Stimulated activated effector memory CD8-positive, alpha-beta T cell treated with anti-CD3 and anti-CD28 coated beads, Interleukin-12 subunit alpha, Interleukin-12 subunit beta, amount 100 ng/mL, for 72 hours (primary cell): ENCODE data around the gene PRR12.

Experiments
- ATAC-seq: fragments of 150-1000 bp; cut with Tn5 transposase; 2 replicates; pipeline ENCODE4 v1.10.0; 2021
- DNase-seq, 2 donors: peaks; one replicate each; pipeline ENCODE4 v3.0.0; 2021 to 2022; ENCODE audit warnings: low spot score in 2 of 2
- H3K27ac Mint-ChIP-seq: one replicate; pipeline ENCODE4 v1.8.0; 2022; ENCODE audit warnings: mild to moderate bottlenecking, mixed read lengths
- H3K36me3 Mint-ChIP-seq: one replicate; pipeline ENCODE4 v1.8.0; 2022; ENCODE audit warnings: mild to moderate bottlenecking, mixed read lengths
- H3K4me1 Mint-ChIP-seq: one replicate; pipeline ENCODE4 v1.8.0; 2022; ENCODE audit warnings: mixed read lengths
- H3K4me3 Mint-ChIP-seq: one replicate; pipeline ENCODE4 v1.8.0; 2022; ENCODE audit warnings: mild to moderate bottlenecking, mixed read lengths
- H3K9me3 Mint-ChIP-seq: one replicate; pipeline ENCODE4 v1.8.0; 2022; ENCODE audit warnings: mixed read lengths

PRR12 gene

GRCh38 chr19:49556412-49557398 is 34.3 kb upstream of the PRR12 start:
- DNase-seq = peak in 1 of 2 donors; percentile 53

GRCh38 chr19:49557641-49558325 is 33.2 kb upstream of the PRR12 start:
- Mint-ChIP-seq H3K9me3 (no peaks in the 10 kb centered on the region), H3K4me1 (peaks cover 70% of the 10 kb centered on the region), H3K4me3 (peak overlapping the region; percentile 82), H3K36me3 (peaks cover 93% of the 10 kb centered on the region), H3K27ac (peak overlapping the region; percentile 95)
- ATAC-seq (no peak), DNase-seq (no peak)

More at GRCh38 chr19:49556412-49557398, 34.3 kb upstream of the PRR12 start:
- H3K4me3 Mint-ChIP-seq = peak overlapping the region; percentile 82
- H3K27ac Mint-ChIP-seq = peak overlapping the region; percentile 95
- peaks cover 88% of the 10 kb centered on the region for H3K36me3 Mint-ChIP-seq
- ATAC-seq = peak; percentile 76
- H3K9me3 Mint-ChIP-seq = no peaks in the 10 kb centered on the region
- H3K4me1 Mint-ChIP-seq = peaks cover 69% of the 10 kb centered on the region

GRCh38 chr19:49558591-49558990 is 32.4 kb upstream of the PRR12 start:
- H3K36me3 Mint-ChIP-seq = peaks cover 94% of the 10 kb centered on the region
- H3K27ac Mint-ChIP-seq = peak overlapping the region; percentile 95
- peaks cover 68% of the 10 kb centered on the region for H3K4me1 Mint-ChIP-seq
- DNase-seq (no peak), ATAC-seq (no peak)
- H3K9me3 Mint-ChIP-seq = no peaks in the 10 kb centered on the region
- H3K4me3 Mint-ChIP-seq = peak overlapping the region; percentile 82

GRCh38 chr19:49559443-49559842 is 31.5 kb upstream of the PRR12 start:
- peaks cover 68% of the 10 kb centered on the region for H3K4me1 Mint-ChIP-seq
- H3K36me3 Mint-ChIP-seq = peaks cover 93% of the 10 kb centered on the region
- ATAC-seq = no peak
- peak overlapping the region; percentile 82 for H3K4me3 Mint-ChIP-seq
- DNase-seq = no peak
- H3K9me3 Mint-ChIP-seq = no peaks in the 10 kb centered on the region
- peak overlapping the region; percentile 95 for H3K27ac Mint-ChIP-seq

- peak overlapping the region; percentile 95 for H3K27ac Mint-ChIP-seq
- H3K36me3 Mint-ChIP-seq = peaks cover 93% of the 10 kb centered on the region
- no peak for DNase-seq
- peaks cover 68% of the 10 kb centered on the region for H3K4me1 Mint-ChIP-seq
- H3K9me3 Mint-ChIP-seq = no peaks in the 10 kb centered on the region
- no peak for ATAC-seq
- H3K4me3 Mint-ChIP-seq = peak overlapping the region; percentile 82
Observed at GRCh38 chr19:49559928-49560327, 31.1 kb upstream of the PRR12 start.

GRCh38 chr19:49560358-49560900 is 30.6 kb upstream of the PRR12 start:
- Mint-ChIP-seq H3K4me1 (peaks cover 69% of the 10 kb centered on the region), H3K36me3 (peaks cover 93% of the 10 kb centered on the region), H3K27ac (peak overlapping the region; percentile 95), H3K4me3 (peak overlapping the region; percentile 82), H3K9me3 (no peaks in the 10 kb centered on the region)
- DNase-seq (no peak), ATAC-seq (no peak)

- no peak for DNase-seq
- Mint-ChIP-seq H3K4me1 (peaks cover 74% of the 10 kb centered on the region), H3K9me3 (no peaks in the 10 kb centered on the region), H3K36me3 (peaks cover 89% of the 10 kb centered on the region), H3K27ac (peak overlapping the region; percentile 94), H3K4me3 (peak overlapping the region; percentile 51)
- ATAC-seq = peak; percentile 92
Observed at GRCh38 chr19:49564616-49565045, 26.4 kb upstream of the PRR12 start.

GRCh38 chr19:49565261-49565660 is 25.7 kb upstream of the PRR12 start:
- peak overlapping the region; percentile 51 for H3K4me3 Mint-ChIP-seq
- peaks cover 73% of the 10 kb centered on the region for H3K4me1 Mint-ChIP-seq
- no peak for DNase-seq
- H3K27ac Mint-ChIP-seq = peak overlapping the region; percentile 94
- H3K9me3 Mint-ChIP-seq = no peaks in the 10 kb centered on the region
- ATAC-seq = no peak
- H3K36me3 Mint-ChIP-seq = peaks cover 89% of the 10 kb centered on the region

GRCh38 chr19:49566302-49566701 is 24.7 kb upstream of the PRR12 start:
- Mint-ChIP-seq H3K9me3 (no peaks in the 10 kb centered on the region), H3K36me3 (peaks cover 89% of the 10 kb centered on the region), H3K4me1 (peaks cover 69% of the 10 kb centered on the region), H3K4me3 (peak overlapping the region; percentile 47), H3K27ac (no peak overlapping the region)
- no peak for DNase-seq
- ATAC-seq = no peak

- peak in 1 of 2 donors; percentile 57 for DNase-seq
- peaks cover 62% of the 10 kb centered on the region for H3K4me1 Mint-ChIP-seq
- H3K36me3 Mint-ChIP-seq = peaks cover 92% of the 10 kb centered on the region
- H3K9me3 Mint-ChIP-seq = no peaks in the 10 kb centered on the region
- ATAC-seq = peak; percentile 56
- peak overlapping the region; percentile 86 for H3K27ac Mint-ChIP-seq
- H3K4me3 Mint-ChIP-seq = peak overlapping the region; percentile 47
Observed at GRCh38 chr19:49567861-49568441, 23.0 kb upstream of the PRR12 start.

GRCh38 chr19:49570138-49570856 is 20.7 kb upstream of the PRR12 start:
- DNase-seq (peak in 1 of 2 donors; percentile 70), ATAC-seq (peak; percentile 78)
- peaks cover 41% of the 10 kb centered on the region for H3K4me1 Mint-ChIP-seq
- H3K27ac Mint-ChIP-seq = peak overlapping the region; percentile 27
- H3K9me3 Mint-ChIP-seq = no peaks in the 10 kb centered on the region
- H3K4me3 Mint-ChIP-seq = peak overlapping the region; percentile 27
- H3K36me3 Mint-ChIP-seq = peaks cover 94% of the 10 kb centered on the region

GRCh38 chr19:49570997-49571676 is 19.8 kb upstream of the PRR12 start:
- Mint-ChIP-seq H3K27ac (peak overlapping the region; percentile 52), H3K9me3 (no peaks in the 10 kb centered on the region), H3K4me1 (peaks cover 33% of the 10 kb centered on the region), H3K4me3 (no peak overlapping the region), H3K36me3 (peaks cover 96% of the 10 kb centered on the region)
- ATAC-seq (no peak), DNase-seq (no peak)

GRCh38 chr19:49573009-49573408 is 18.0 kb upstream of the PRR12 start:
- H3K27ac Mint-ChIP-seq = no peak overlapping the region

GRCh38 chr19:49573425-49573824 is 17.6 kb upstream of the PRR12 start:
- DNase-seq (no peak), ATAC-seq (no peak)
- Mint-ChIP-seq H3K4me3 (no peak overlapping the region), H3K27ac (no peak overlapping the region), H3K36me3 (peaks cover 96% of the 10 kb centered on the region), H3K4me1 (peaks cover 23% of the 10 kb centered on the region), H3K9me3 (no peaks in the 10 kb centered on the region)

More at GRCh38 chr19:49573009-49573408, 18.0 kb upstream of the PRR12 start:
- Mint-ChIP-seq H3K36me3 (peaks cover 96% of the 10 kb centered on the region), H3K9me3 (no peaks in the 10 kb centered on the region), H3K4me3 (no peak overlapping the region), H3K4me1 (peaks cover 28% of the 10 kb centered on the region)
- no peak for ATAC-seq
- DNase-seq = no peak
